IPS DF 4.7 (cell line): ENCODE results near the gene TUBB4A.
"Not testable (repeated sequence)": the region's sequence is repeated elsewhere in the genome, so short reads cannot be mapped to it uniquely, and the experiment has no call there.

Source experiments
- DNase-seq: peaks from one replicate; pipeline ENCODE4 v3.0.0-alpha.2; 2013; ENCODE audit warnings: low spot score; ENCODE audit errors: extremely low read depth

Gene TUBB4A

GRCh38 chr19:6501740-6502648 is at the start of gene TUBB4A:
TUBB4A (minus strand) TSS chr19:6502309; CDS start chr19:6502212, 97 bp downstream.
- no peak for DNase-seq

GRCh38 chr19:6551091-6551490 is 49.0 kb upstream of the TUBB4A start:
- no peak for DNase-seq

GRCh38 chr19:6550679-6551078 is 48.6 kb upstream of the TUBB4A start:
- DNase-seq, result not testable (repeated sequence)

GRCh38 chr19:6543866-6544347 is 41.8 kb upstream of the TUBB4A start:
- no peak for DNase-seq

- DNase-seq, result no peak
Observed at GRCh38 chr19:6540918-6541689, 39.0 kb upstream of the TUBB4A start.

- no peak for DNase-seq
Observed at GRCh38 chr19:6539514-6539913, 37.4 kb upstream of the TUBB4A start.

GRCh38 chr19:6535558-6536137 is 33.5 kb upstream of the TUBB4A start:
- no peak for DNase-seq

GRCh38 chr19:6534451-6535093 is 32.5 kb upstream of the TUBB4A start:
- no peak for DNase-seq

GRCh38 chr19:6533746-6534418 is 31.8 kb upstream of the TUBB4A start:
- DNase-seq, result no peak

GRCh38 chr19:6533000-6533328 is 30.9 kb upstream of the TUBB4A start:
- DNase-seq, result no peak

- DNase-seq, result no peak
Observed at GRCh38 chr19:6532244-6532999, 30.3 kb upstream of the TUBB4A start.

- DNase-seq, result no peak
Observed at GRCh38 chr19:6531956-6532243, 29.8 kb upstream of the TUBB4A start.

- DNase-seq, result no peak
Observed at GRCh38 chr19:6531163-6531955, 29.2 kb upstream of the TUBB4A start.

- DNase-seq, result no peak
Observed at GRCh38 chr19:6530386-6531162, 28.5 kb upstream of the TUBB4A start, which contains the start of gene TNFSF9. TNFSF9 (plus strand) TSS chr19:6531026; CDS start chr19:6531037, 11 bp downstream.

GRCh38 chr19:6529937-6530385 is 27.9 kb upstream of the TUBB4A start:
- DNase-seq, result no peak

- DNase-seq, result no peak
Observed at GRCh38 chr19:6529351-6529750, 27.2 kb upstream of the TUBB4A start.

GRCh38 chr19:6528544-6529121 is 26.5 kb upstream of the TUBB4A start:
- DNase-seq, result no peak

GRCh38 chr19:6527893-6528543 is 25.9 kb upstream of the TUBB4A start:
- no peak for DNase-seq
